Upper lobe of left lung (tissue), 6 donors: ENCODE data around the gene RAB11FIP4. TPM values are rescaled to one million over a fixed set of nuclear protein-coding genes. Genes with fewer than 3 reads are reported as not detected.
A peak's percentile ranks its signal among the peaks of the same experiment; 100 is the strongest.

ENCODE experiments used
- ATAC-seq, 2 donors: fragments of 200-7000 bp; cut with Tn5 transposase; one replicate each; pipeline ENCODE4 v1.9.1; 2022; ENCODE audit warnings: mild to moderate bottlenecking in 2 of 2, moderate library complexity in 2 of 2; ENCODE audit not compliant: low FRiP score in 2 of 2
- DNase-seq, 2 donors: peaks; one replicate each; pipeline ENCODE4 v3.0.0-alpha.2; 2019 to 2020
- H3K27ac ChIP-seq, 4 donors: fragments of 200-600 bp; sonication (generic); one replicate each; pipeline ENCODE4 v1.5.1; 2016 to 2019
- H3K27me3 ChIP-seq, 4 donors: fragments of 200-600 bp; sonication (generic); one replicate each; pipeline ENCODE4 v1.5.1; 2017 to 2019
- H3K36me3 ChIP-seq, 4 donors: fragments of 200-600 bp; sonication (generic); one replicate each; pipeline ENCODE4 v1.5.1; 2016 to 2019
- H3K4me1 ChIP-seq, 4 donors: fragments of 200-600 bp; sonication (generic); one replicate each; pipeline ENCODE4 v1.5.1; 2018 to 2019
- H3K4me3 ChIP-seq, 4 donors: fragments of 200-600 bp; sonication (generic); one replicate each; pipeline ENCODE4 v1.5.1; 2017 to 2019; ENCODE audit warnings: mild to moderate bottlenecking in 2 of 4, moderate library complexity in 1 of 4
- H3K9me3 ChIP-seq, 4 donors: fragments of 200-600 bp; sonication (generic); one replicate each; pipeline ENCODE4 v1.5.1; 2018 to 2019
- EP300 ChIP-seq, 4 donors: sonication (generic); formaldehyde crosslinking; IDR thresholded peaks; one replicate each; pipeline ENCODE4 v1.5.1; 2017; ENCODE audit warnings: antibody characterized with exemption in 4 of 4, control low read depth in 2 of 4
- POLR2A ChIP-seq, 4 donors: fragments of 450-650 bp; IDR thresholded peaks; one replicate each; pipeline ENCODE4 v1.5.1; 2016 to 2017; ENCODE audit warnings: antibody characterized with exemption in 4 of 4, mild to moderate bottlenecking in 2 of 4
- POLR2AphosphoS5 ChIP-seq, 2 donors: sonication (generic); formaldehyde crosslinking; IDR thresholded peaks; one replicate each; pipeline ENCODE4 v1.5.1; 2017; ENCODE audit warnings: antibody characterized with exemption in 2 of 2
- WGBS, 2 donors: methylation state at CpG; one replicate each; pipeline ENCODE4 v1.1.5; 2017 to 2018; 5-methylcytosine and 5-hydroxymethylcytosine counted together
- total RNA-seq, 6 donors: library from RNA; depleted of rRNA in 4 of 6; stranded (reverse); fragments of >200 nt in 4 of 6; gene quantifications; one replicate each; pipeline versions ENCODE4 v1.1.0 to v1.2.1, GENCODE V29; 2016 to 2021
- TF ChIP-seq, protein P1 (sequence below), 6 experiments: fragments of 450-650 bp in 4 of 6; fragments of 200-600 bp in 2 of 6; sonication (generic) in 2 of 6; IDR thresholded peaks; one replicate each; pipeline ENCODE4 v1.5.1; 2016 to 2019; ENCODE audit warnings: antibody characterized with exemption in 6 of 6
- donor health status: DM: no; HTN: no; CAD: no; lungs with moderate emphysema.
- donor health status: DM: no; HTN: yes; CAD: no; lungs with severe emphysema.

RAB11FIP4 gene
- total RNA-seq, 6 donors from 2014 or later: 15.2 to 36.1 (median 23.3) TPM

DNA sequence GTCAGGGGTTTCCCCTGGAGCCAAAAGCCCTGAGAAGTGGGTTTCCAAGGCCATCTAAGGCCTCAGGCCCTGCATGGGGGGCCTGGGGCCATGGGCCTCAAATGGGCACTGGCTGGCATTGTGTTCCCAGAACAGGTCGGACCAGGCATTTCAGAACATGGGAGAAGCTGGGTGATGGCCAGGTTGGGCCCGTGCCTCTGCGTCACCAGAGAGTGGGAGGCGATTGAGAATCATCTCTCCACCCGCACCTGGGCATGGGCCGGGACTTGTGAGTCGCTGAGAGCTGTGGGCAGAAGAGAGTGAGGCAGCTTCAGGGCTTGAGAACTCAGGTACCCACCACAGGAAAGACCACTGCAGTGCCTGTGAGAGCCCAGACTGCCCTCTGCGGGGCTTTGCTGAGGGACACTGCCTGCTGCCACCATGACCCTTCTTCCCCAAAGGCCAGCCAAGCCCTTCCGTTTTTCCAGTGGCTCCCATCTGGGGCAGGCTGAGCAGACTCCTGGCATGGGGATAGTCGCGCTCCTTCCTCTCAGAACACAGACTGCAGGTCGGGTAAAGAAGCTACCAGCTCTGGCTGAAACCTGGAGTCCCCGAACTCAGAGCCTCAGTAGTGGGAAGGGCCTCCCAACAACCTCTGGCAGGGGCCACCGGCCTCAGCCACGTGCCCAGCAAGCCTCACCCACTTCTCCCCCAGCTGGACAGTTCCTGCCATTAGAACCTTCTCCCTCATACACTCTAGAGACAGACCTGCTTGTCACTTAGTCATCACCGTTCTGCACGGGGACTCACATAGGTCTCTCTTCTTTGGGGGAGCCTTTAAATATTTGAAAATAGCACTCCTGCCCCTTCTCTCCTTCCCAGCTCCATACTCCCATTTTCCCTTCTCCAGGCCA, 1.6 kb downstream of the RAB11FIP4 start:
- Histone ChIP-seq H3K27ac (no peak overlapping the region), H3K27me3 (peaks cover 0 to 39% (median 10%) of the 10 kb centered on the region in 4 donors), H3K4me1 (peaks cover 10 to 31% (median 11%) of the 10 kb centered on the region in 4 donors), H3K36me3 (no peaks in the 10 kb centered on the region), H3K4me3 (no peak overlapping the region), H3K9me3 (no peaks in the 10 kb centered on the region)
- DNase-seq (peak in 1 of 2 donors; percentile 16), ATAC-seq (no peak)
- 80% methylated on average over 13 to 17 of the region's 17 CpGs for WGBS, 2 donors
- TF ChIP-seq EP300 (IDR thresholded peaks at IDR 0.05) (no peak), POLR2AphosphoS5 (IDR thresholded peaks at IDR 0.05) (no peak)
- TF ChIP-seq, protein P1, sequence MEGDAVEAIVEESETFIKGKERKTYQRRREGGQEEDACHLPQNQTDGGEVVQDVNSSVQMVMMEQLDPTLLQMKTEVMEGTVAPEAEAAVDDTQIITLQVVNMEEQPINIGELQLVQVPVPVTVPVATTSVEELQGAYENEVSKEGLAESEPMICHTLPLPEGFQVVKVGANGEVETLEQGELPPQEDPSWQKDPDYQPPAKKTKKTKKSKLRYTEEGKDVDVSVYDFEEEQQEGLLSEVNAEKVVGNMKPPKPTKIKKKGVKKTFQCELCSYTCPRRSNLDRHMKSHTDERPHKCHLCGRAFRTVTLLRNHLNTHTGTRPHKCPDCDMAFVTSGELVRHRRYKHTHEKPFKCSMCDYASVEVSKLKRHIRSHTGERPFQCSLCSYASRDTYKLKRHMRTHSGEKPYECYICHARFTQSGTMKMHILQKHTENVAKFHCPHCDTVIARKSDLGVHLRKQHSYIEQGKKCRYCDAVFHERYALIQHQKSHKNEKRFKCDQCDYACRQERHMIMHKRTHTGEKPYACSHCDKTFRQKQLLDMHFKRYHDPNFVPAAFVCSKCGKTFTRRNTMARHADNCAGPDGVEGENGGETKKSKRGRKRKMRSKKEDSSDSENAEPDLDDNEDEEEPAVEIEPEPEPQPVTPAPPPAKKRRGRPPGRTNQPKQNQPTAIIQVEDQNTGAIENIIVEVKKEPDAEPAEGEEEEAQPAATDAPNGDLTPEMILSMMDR (IDR thresholded peaks at IDR 0.05): no peak

DNA sequence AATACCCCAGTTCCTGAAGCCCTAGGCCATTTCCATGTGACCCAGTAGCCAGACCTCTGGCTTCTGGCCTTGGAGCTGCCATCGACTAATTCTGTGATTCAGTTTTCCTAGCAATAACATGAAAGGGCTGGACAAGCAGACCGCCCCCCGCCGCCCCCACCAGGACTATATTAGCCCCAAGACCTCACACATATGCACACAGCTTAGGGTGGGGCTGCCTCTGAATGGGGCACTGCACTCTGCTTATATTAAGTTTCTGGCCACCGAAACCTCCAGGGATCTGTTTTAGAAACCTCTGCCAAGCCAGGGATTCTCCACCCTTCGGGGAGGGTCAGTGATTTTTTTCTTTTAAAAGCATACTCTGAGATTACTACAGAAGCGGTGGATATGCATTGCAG, 2.3 kb downstream of the RAB11FIP4 start:
- 88 to 95% methylated on average over 5 to 7 of the region's 7 CpGs for WGBS, 2 donors
- DNase-seq: peak in 1 of 2 donors; percentile 12
- no peak overlapping the region for H3K27ac ChIP-seq
- H3K36me3 ChIP-seq: no peaks in the 10 kb centered on the region
- no peak overlapping the region for H3K4me3 ChIP-seq
- H3K9me3 ChIP-seq: no peaks in the 10 kb centered on the region
- TF ChIP-seq POLR2A (IDR thresholded peaks at IDR 0.05) (no peak), EP300 (IDR thresholded peaks at IDR 0.05) (no peak), POLR2AphosphoS5 (IDR thresholded peaks at IDR 0.05) (no peak)
- TF ChIP-seq, protein P1 (IDR thresholded peaks at IDR 0.05): no peak
- peaks cover 10 to 31% (median 11%) of the 10 kb centered on the region in 4 donors for H3K4me1 ChIP-seq
- H3K27me3 ChIP-seq: peaks cover 0 to 39% (median 10%) of the 10 kb centered on the region in 4 donors
- no peak for ATAC-seq

DNA sequence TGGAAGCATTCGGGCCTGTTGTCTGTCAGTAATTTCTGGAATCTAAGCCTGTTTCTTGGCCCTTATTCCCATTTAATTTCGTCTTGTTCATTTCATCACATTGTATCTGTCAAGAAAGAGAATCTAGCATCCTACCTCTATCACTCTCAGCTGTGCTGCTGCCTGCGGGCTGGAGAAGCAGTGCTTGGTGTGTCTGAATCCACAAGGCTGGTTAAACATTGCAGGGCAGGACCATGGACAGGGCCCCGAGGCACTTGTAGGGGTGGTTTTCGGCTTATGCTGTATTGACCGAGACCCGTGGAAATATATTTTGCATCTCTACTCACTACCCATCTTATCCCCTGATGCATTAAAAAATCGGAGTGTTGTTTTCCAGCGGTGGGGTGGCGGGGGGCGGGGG, 3.1 kb downstream of the RAB11FIP4 start:
- no peak for ATAC-seq

DNA sequence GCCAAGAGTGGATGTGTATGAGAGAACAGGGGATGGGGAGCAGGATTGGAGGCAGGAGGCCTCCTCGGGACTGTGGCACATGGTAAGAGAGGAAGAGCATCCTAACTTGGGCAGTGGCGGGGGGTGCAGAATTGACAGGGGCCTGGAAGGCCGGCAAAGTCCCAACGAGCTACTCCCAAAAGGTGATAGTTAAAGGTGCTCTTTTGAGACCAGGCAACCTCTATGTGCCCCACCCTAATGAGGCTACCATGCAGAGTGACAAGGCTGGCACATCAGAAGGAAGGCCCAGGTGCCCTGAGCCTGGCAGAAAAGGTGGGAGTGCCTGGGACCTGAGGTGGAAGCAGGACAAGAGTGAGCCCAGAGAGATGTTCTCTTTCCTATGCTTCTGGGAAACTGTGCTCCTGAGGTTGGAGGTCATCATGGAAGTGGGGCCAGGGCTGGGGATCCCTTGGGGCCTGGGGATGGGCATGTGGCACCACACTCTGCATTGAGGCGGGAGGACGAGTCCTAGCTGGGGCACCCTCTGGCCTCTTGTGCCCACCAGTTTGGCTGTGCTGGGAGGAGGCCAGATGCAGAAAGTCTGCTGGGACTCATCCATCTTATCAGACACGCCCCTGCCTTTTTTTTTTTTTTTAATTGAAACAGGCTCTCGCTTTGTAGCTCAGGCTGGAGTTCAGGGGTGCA, 5.9 kb downstream of the RAB11FIP4 start:
- Histone ChIP-seq H3K9me3 (no peaks in the 10 kb centered on the region), H3K36me3 (no peaks in the 10 kb centered on the region), H3K27ac (no peak overlapping the region), H3K4me1 (peaks cover 0 to 1% (median under 1%) of the 10 kb centered on the region in 4 donors), H3K4me3 (no peak overlapping the region), H3K27me3 (peaks cover 0 to 13% (median 4%) of the 10 kb centered on the region in 4 donors)
- DNase-seq: peak in 1 of 2 donors; percentile 8
- TF ChIP-seq, protein P1 (IDR thresholded peaks at IDR 0.05): no peak
- TF ChIP-seq EP300 (IDR thresholded peaks at IDR 0.05) (no peak), POLR2A (IDR thresholded peaks at IDR 0.05) (no peak), POLR2AphosphoS5 (IDR thresholded peaks at IDR 0.05) (no peak)
- no peak for ATAC-seq
- WGBS, 2 donors: 71 to 77% methylated on average over 8 of the region's 8 CpGs

More for the DNA sequence above, 3.1 kb downstream of the RAB11FIP4 start:
- H3K27me3 ChIP-seq: peaks cover 0 to 38% (median 10%) of the 10 kb centered on the region in 4 donors
- H3K27ac ChIP-seq: no peak overlapping the region
- H3K4me1 ChIP-seq: peaks cover 10 to 27% (median 11%) of the 10 kb centered on the region in 4 donors
- no peaks in the 10 kb centered on the region for H3K9me3 ChIP-seq
- no peak overlapping the region for H3K4me3 ChIP-seq
- peak in 1 of 2 donors; percentile 23 for DNase-seq
- TF ChIP-seq, protein P1 (IDR thresholded peaks at IDR 0.05): no peak
- TF ChIP-seq EP300 (IDR thresholded peaks at IDR 0.05): no peak
- no peak for TF ChIP-seq POLR2A (IDR thresholded peaks at IDR 0.05)
- no peak for TF ChIP-seq POLR2AphosphoS5 (IDR thresholded peaks at IDR 0.05)
- WGBS, 2 donors: 14 to 15% methylated on average over 11 of the region's 11 CpGs
- H3K36me3 ChIP-seq: no peaks in the 10 kb centered on the region
